ENCODE data around the gene ARHGEF28.

Gene ARHGEF28

GRCh38 chr5:73655521-73656160, 29.6 kb downstream of the ARHGEF28 start:
- peaks cover 10% of the 10 kb centered on the region for H3K27me3 Mint-ChIP-seq

GRCh38 chr5:73661753-73662152, 35.8 kb downstream of the ARHGEF28 start:
- H3K36me3 Mint-ChIP-seq = no peaks in the 10 kb centered on the region
- DNase-seq (ENCODE audit: low spot score in 2 of 2) (no peak), ATAC-seq (ENCODE audit: low read depth) (no peak)
- peaks cover 10% of the 10 kb centered on the region for H3K27me3 Mint-ChIP-seq
- H3K27ac Mint-ChIP-seq = no peak overlapping the region
- H3K4me3 Mint-ChIP-seq = no peak overlapping the region
- no peaks in the 10 kb centered on the region for H3K4me1 Mint-ChIP-seq
- H3K9me3 Mint-ChIP-seq = no peaks in the 10 kb centered on the region

More at GRCh38 chr5:73655521-73656160, 29.6 kb downstream of the ARHGEF28 start:
- no peak for DNase-seq (ENCODE audit: low spot score in 2 of 2)
- Mint-ChIP-seq H3K36me3 (no peaks in the 10 kb centered on the region), H3K9me3 (no peaks in the 10 kb centered on the region), H3K4me3 (no peak overlapping the region), H3K27ac (no peak overlapping the region), H3K4me1 (no peaks in the 10 kb centered on the region)
- ATAC-seq (ENCODE audit: low read depth) = no peak

GRCh38 chr5:73663161-73663859, 37.3 kb downstream of the ARHGEF28 start:
- H3K27me3 Mint-ChIP-seq = peaks cover 12% of the 10 kb centered on the region
- no peak overlapping the region for H3K27ac Mint-ChIP-seq
- no peak overlapping the region for H3K4me3 Mint-ChIP-seq
- H3K36me3 Mint-ChIP-seq = no peaks in the 10 kb centered on the region
- DNase-seq (ENCODE audit: low spot score in 2 of 2) (no peak), ATAC-seq (ENCODE audit: low read depth) (no peak)
- H3K9me3 Mint-ChIP-seq = no peaks in the 10 kb centered on the region
- H3K4me1 Mint-ChIP-seq = no peaks in the 10 kb centered on the region

- H3K4me3 Mint-ChIP-seq = no peak overlapping the region
- no peaks in the 10 kb centered on the region for H3K4me1 Mint-ChIP-seq
- DNase-seq (ENCODE audit: low spot score in 2 of 2) (no peak), ATAC-seq (ENCODE audit: low read depth) (no peak)
- H3K27ac Mint-ChIP-seq = no peak overlapping the region
- no peaks in the 10 kb centered on the region for H3K36me3 Mint-ChIP-seq
- no peaks in the 10 kb centered on the region for H3K9me3 Mint-ChIP-seq
- peaks cover 13% of the 10 kb centered on the region for H3K27me3 Mint-ChIP-seq
These were observed 37.9 kb downstream of the ARHGEF28 start for GRCh38 chr5:73663860-73664240.

- Mint-ChIP-seq H3K27ac (no peak overlapping the region), H3K4me3 (no peak overlapping the region), H3K27me3 (peaks cover 13% of the 10 kb centered on the region), H3K4me1 (no peaks in the 10 kb centered on the region), H3K36me3 (no peaks in the 10 kb centered on the region), H3K9me3 (no peaks in the 10 kb centered on the region)
- ATAC-seq (ENCODE audit: low read depth) = no peak
- no peak for DNase-seq (ENCODE audit: low spot score in 2 of 2)
These were observed 38.8 kb downstream of the ARHGEF28 start for GRCh38 chr5:73664796-73665195.

DNA sequence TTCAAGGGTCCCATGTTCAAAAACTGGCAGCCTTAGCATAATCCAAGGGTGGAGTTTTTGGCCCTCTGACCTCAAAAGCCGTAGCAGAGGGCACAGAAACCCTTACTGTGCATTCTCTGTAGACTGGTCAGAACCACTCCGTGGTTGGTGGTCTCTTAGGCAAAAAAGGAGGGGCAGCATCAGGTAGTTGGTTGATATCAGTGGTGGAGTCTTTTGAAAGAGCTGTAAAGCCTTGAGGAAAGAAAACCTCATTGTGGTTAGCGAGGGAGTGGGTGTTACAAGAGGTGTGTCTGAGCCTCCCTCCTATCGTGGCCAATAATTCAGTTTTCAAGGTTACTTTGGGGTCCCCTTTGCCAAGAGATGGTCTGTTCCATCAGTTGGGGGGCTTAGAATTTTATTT, 40.9 kb downstream of the ARHGEF28 start:
- no peaks in the 10 kb centered on the region for H3K9me3 Mint-ChIP-seq
- no peak overlapping the region for H3K27ac Mint-ChIP-seq
- peaks cover 10% of the 10 kb centered on the region for H3K27me3 Mint-ChIP-seq
- H3K4me1 Mint-ChIP-seq = no peaks in the 10 kb centered on the region
- H3K36me3 Mint-ChIP-seq = no peaks in the 10 kb centered on the region
- DNase-seq (ENCODE audit: low spot score in 2 of 2) = no peak
- H3K4me3 Mint-ChIP-seq = no peak overlapping the region
- ATAC-seq (ENCODE audit: low read depth) = no peak

DNA sequence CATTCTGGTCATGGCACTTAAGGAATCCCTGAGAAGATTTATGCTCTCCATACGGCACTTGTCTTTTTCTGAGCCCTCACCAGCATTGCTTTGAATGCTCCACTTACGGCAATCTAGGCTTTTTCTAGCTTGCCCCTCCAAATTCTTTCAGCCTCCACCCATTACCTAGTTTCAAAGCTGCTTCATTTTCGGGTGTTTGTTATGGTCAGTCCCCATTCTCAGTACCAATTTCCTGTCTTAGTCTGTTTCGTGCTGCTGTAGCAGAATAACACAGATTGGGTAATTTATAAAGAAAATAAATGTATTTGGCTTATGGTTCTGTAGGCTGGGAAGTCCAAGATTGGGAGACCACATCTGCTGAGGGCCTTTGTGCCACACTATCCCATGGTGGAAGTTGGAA, 42.0 kb downstream of the ARHGEF28 start:
- DNase-seq (ENCODE audit: low spot score in 2 of 2) (no peak), ATAC-seq (ENCODE audit: low read depth) (no peak)
- no peaks in the 10 kb centered on the region for H3K4me1 Mint-ChIP-seq
- no peaks in the 10 kb centered on the region for H3K36me3 Mint-ChIP-seq
- no peak overlapping the region for H3K27ac Mint-ChIP-seq
- no peaks in the 10 kb centered on the region for H3K9me3 Mint-ChIP-seq
- H3K27me3 Mint-ChIP-seq = peaks cover 12% of the 10 kb centered on the region
- no peak overlapping the region for H3K4me3 Mint-ChIP-seq

DNA sequence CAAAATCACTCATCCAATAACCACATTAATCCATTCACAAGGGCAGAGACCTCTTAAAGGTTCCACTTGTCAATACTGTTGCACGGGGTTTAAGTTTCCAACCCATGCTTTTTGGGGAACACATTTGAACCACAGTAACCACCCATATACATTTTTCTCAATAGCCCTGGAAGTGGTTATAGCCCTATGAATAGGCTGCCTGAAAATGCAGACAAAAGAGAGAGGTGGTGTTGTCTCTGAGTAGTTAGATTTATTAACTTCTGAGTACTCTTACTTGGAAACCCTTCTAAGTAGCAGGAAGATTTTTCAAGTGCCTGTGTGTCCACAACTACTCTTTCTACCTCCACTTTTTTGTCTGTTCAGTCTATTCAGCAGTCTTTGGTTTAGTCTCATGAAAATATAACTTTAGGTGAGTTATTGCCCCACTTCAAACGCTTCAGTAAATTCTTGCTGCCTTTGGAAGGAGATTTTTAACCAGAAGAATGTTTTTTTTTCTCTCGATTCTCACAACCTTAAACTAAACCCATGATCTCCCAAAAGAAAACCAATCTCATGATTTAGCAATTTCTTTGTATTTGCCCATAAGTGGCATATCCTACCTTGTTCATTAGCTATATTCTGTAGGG, 42.6 kb downstream of the ARHGEF28 start:
- no peaks in the 10 kb centered on the region for H3K4me1 Mint-ChIP-seq
- H3K27me3 Mint-ChIP-seq = peaks cover 12% of the 10 kb centered on the region
- no peaks in the 10 kb centered on the region for H3K9me3 Mint-ChIP-seq
- DNase-seq (ENCODE audit: low spot score in 2 of 2) (no peak), ATAC-seq (ENCODE audit: low read depth) (no peak)
- no peak overlapping the region for H3K27ac Mint-ChIP-seq
- H3K36me3 Mint-ChIP-seq = no peaks in the 10 kb centered on the region
- H3K4me3 Mint-ChIP-seq = no peak overlapping the region

- H3K9me3 Mint-ChIP-seq = no peaks in the 10 kb centered on the region
- no peaks in the 10 kb centered on the region for H3K36me3 Mint-ChIP-seq
- H3K4me1 Mint-ChIP-seq = no peaks in the 10 kb centered on the region
- no peak overlapping the region for H3K27ac Mint-ChIP-seq
- ATAC-seq (ENCODE audit: low read depth) (no peak), DNase-seq (ENCODE audit: low spot score in 2 of 2) (no peak)
- peaks cover 6% of the 10 kb centered on the region for H3K27me3 Mint-ChIP-seq
- H3K4me3 Mint-ChIP-seq = no peak overlapping the region
These were observed 44.7 kb downstream of the ARHGEF28 start for GRCh38 chr5:73670731-73671130.

- Mint-ChIP-seq H3K4me3 (no peak overlapping the region), H3K36me3 (no peaks in the 10 kb centered on the region)
- DNase-seq (ENCODE audit: low spot score in 2 of 2) = no peak
These were observed 46.1 kb downstream of the ARHGEF28 start for GRCh38 chr5:73672132-73672531.

DNA sequence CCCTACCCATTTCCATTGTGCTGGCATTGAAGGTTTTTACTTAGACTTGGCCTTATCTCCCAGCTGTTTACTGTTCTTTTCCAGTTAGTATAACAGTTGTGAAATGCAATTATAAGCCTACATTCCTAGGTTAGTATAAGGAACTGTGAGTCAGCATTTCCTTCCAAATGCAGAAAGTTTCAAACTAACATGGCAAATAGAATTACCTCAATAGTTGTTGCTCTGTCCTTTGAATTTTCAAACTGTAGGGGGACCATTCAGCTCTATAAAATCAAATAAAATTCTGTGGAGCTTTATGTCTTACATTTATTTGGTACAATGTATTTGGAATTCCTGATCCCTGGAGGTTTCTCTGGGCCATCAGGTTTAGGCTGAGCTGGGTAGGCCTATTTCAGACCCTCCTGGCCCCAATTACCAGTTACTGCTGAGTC, 47.2 kb downstream of the ARHGEF28 start:
- Mint-ChIP-seq H3K27me3 (peaks cover 4% of the 10 kb centered on the region), H3K4me1 (no peaks in the 10 kb centered on the region), H3K27ac (no peak overlapping the region), H3K9me3 (no peaks in the 10 kb centered on the region), H3K36me3 (no peaks in the 10 kb centered on the region), H3K4me3 (no peak overlapping the region)
- DNase-seq (ENCODE audit: low spot score in 2 of 2) = no peak
- no peak for ATAC-seq (ENCODE audit: low read depth)

More at GRCh38 chr5:73672132-73672531, 46.1 kb downstream of the ARHGEF28 start:
- no peak overlapping the region for H3K27ac Mint-ChIP-seq
- ATAC-seq (ENCODE audit: low read depth) = no peak
- no peaks in the 10 kb centered on the region for H3K4me1 Mint-ChIP-seq
- no peaks in the 10 kb centered on the region for H3K9me3 Mint-ChIP-seq
- peaks cover 5% of the 10 kb centered on the region for H3K27me3 Mint-ChIP-seq

- no peaks in the 10 kb centered on the region for H3K36me3 Mint-ChIP-seq
- H3K9me3 Mint-ChIP-seq = no peaks in the 10 kb centered on the region
- DNase-seq (ENCODE audit: low spot score in 2 of 2) (no peak), ATAC-seq (ENCODE audit: low read depth) (no peak)
- H3K27ac Mint-ChIP-seq = no peak overlapping the region
- H3K4me3 Mint-ChIP-seq = no peak overlapping the region
- H3K27me3 Mint-ChIP-seq = peaks cover 2% of the 10 kb centered on the region
- H3K4me1 Mint-ChIP-seq = no peaks in the 10 kb centered on the region
These were observed 48.6 kb downstream of the ARHGEF28 start for GRCh38 chr5:73674669-73675004.

- Mint-ChIP-seq H3K9me3 (no peaks in the 10 kb centered on the region), H3K27me3 (no peaks in the 10 kb centered on the region), H3K27ac (no peak overlapping the region), H3K4me1 (no peaks in the 10 kb centered on the region), H3K4me3 (no peak overlapping the region), H3K36me3 (no peaks in the 10 kb centered on the region)
- ATAC-seq (ENCODE audit: low read depth) (no peak), DNase-seq (ENCODE audit: low spot score in 2 of 2) (no peak)
These were observed 52.3 kb downstream of the ARHGEF28 start for GRCh38 chr5:73678322-73678740.

DNA sequence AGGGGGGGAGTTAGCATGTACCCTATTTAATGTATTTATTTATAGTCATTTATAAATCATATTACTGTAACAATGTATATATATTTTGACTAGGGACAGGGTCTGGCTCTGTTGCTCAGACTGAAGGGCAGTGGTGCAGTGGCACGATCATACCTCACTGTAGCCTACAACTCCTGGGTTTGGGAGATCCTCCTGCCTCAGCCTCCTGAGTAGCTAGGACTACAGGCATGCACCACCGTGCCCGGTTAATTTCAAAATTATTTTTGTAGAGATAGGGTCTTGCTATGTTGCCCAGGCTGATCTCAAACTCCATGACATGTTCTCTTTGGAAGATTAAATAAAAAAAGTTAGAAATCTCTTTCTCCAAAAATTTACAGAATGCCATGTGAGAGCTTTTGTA, 52.8 kb downstream of the ARHGEF28 start:
- H3K4me3 Mint-ChIP-seq = no peak overlapping the region
- no peaks in the 10 kb centered on the region for H3K27me3 Mint-ChIP-seq
- H3K9me3 Mint-ChIP-seq = no peaks in the 10 kb centered on the region
- no peak for ATAC-seq (ENCODE audit: low read depth)
- no peak for DNase-seq (ENCODE audit: low spot score in 2 of 2)
- H3K27ac Mint-ChIP-seq = no peak overlapping the region
- no peaks in the 10 kb centered on the region for H3K36me3 Mint-ChIP-seq
- no peaks in the 10 kb centered on the region for H3K4me1 Mint-ChIP-seq

Data from memory B cell (primary cell).